ENCODE data around the gene YIPF3. TPM values are rescaled to one million over a fixed set of nuclear protein-coding genes. Genes with fewer than 3 reads are reported as not detected.

The YIPF3 gene
- total RNA-seq, 4 donors from 2014 or later = 26.5 to 212 (median 92.7) TPM

GRCh38 chr6:43464337-43464736, 52.4 kb downstream of the YIPF3 start:
- intact Hi-C loops (cut with DNase I; ENCODE audit: low total_unique reads) = no loop called here
- H3K4me1 ChIP-seq = no peaks in the 10 kb centered on the region
- H3K9me3 ChIP-seq = no peaks in the 10 kb centered on the region
- no peak for TF ChIP-seq POLR2A (IDR thresholded peaks at IDR 0.05)
- no peak overlapping the region for H3K4me3 ChIP-seq
- DNase-seq = no peak
- peaks cover 0 to 12% of the 10 kb centered on the region in 2 donors for H3K27me3 ChIP-seq
- H3K36me3 ChIP-seq = no peaks in the 10 kb centered on the region
- no peak overlapping the region for H3K27ac ChIP-seq

GRCh38 chr6:43461936-43462335, 54.8 kb downstream of the YIPF3 start:
- Histone ChIP-seq H3K27me3 (peaks cover 0 to 28% of the 10 kb centered on the region in 2 donors), H3K9me3 (no peaks in the 10 kb centered on the region), H3K4me3 (no peak overlapping the region), H3K27ac (no peak overlapping the region), H3K4me1 (no peaks in the 10 kb centered on the region), H3K36me3 (no peaks in the 10 kb centered on the region)
- intact Hi-C loops (cut with DNase I; ENCODE audit: low total_unique reads) = no loop called here
- no peak for TF ChIP-seq POLR2A (IDR thresholded peaks at IDR 0.05)
- no peak for TF ChIP-seq CTCF (IDR thresholded peaks at IDR 0.05)
- DNase-seq = no peak

Small RNA genes within 50 kb of the gene (small RNA-seq; reads per million reads assigned to genes)
- gene RF00426 (not detected), gene RNU6-1113P (not detected)

Other genes with a start within 250 kb of the YIPF3 start
- not detected for gene SLC22A7, start 218.7 kb downstream of the YIPF3 start, total RNA-seq
- 1 to 10 TPM in 2 of 4 donors, not detected in 2; 1.5 to 2.7 TPM for gene CRIP3, start 208.1 kb downstream of the YIPF3 start, total RNA-seq
- 10 to 100 TPM in 3 of 4 donors, 1 to 10 TPM in 1; 3.8 to 38.0 (median 24.0) TPM for gene ZNF318, start 147.3 kb downstream of the YIPF3 start, total RNA-seq
- 10 to 100 TPM in 2 of 4 donors, 1 to 10 TPM in 1, under 1 TPM in 1; 0.59 to 35.5 (median 10.7) TPM for gene ABCC10, start 89.4 kb downstream of the YIPF3 start, total RNA-seq
- gene DLK2, start 61.4 kb downstream of the YIPF3 start, total RNA-seq = 1 to 10 TPM in 2 of 4 donors, not detected in 2; 1.9 to 3.3 TPM
- gene TJAP1, start 39.4 kb downstream of the YIPF3 start, total RNA-seq = 10 to 100 TPM; 12.8 to 40.8 (median 21.9) TPM
- gene LRRC73, start 6.6 kb downstream of the YIPF3 start, total RNA-seq = 1 to 10 TPM in 2 of 4 donors, not detected in 2; 1.2 to 1.5 TPM
- gene POLR1C, start 163 bp upstream of the YIPF3 start, total RNA-seq = 10 to 100 TPM; 15.9 to 39.5 (median 26.0) TPM
- gene XPO5, start 59.1 kb upstream of the YIPF3 start, total RNA-seq = 10 to 100 TPM; 29.2 to 62.9 (median 40.8) TPM
- gene POLH, start 59.3 kb upstream of the YIPF3 start, total RNA-seq = 10 to 100 TPM in 1 of 4 donors, 1 to 10 TPM in 3; 5.4 to 35.1 (median 8.8) TPM
- 10 to 100 TPM; 17.9 to 67.6 (median 40.2) TPM for gene GTPBP2, start 112.3 kb upstream of the YIPF3 start, total RNA-seq
- gene MAD2L1BP, start 118.9 kb upstream of the YIPF3 start, total RNA-seq = 10 to 100 TPM; 12.3 to 44.3 (median 17.7) TPM
- gene RSPH9, start 128.1 kb upstream of the YIPF3 start, total RNA-seq = 1 to 10 TPM in 2 of 4 donors, not detected in 2; 1.9 to 2.0 TPM
- gene MRPS18A, start 170.9 kb upstream of the YIPF3 start, total RNA-seq = 10 to 100 TPM; 23.1 to 87.4 (median 36.4) TPM